ENCODE results near the gene CLTCL1.
"Not testable (repeated sequence)": the region's sequence is repeated elsewhere in the genome, so short reads cannot be mapped to it uniquely, and the experiment has no call there.

The CLTCL1 gene

GRCh38 chr22:19317865-19318264, 26.3 kb upstream of the CLTCL1 start:
- Mint-ChIP-seq H3K27ac (no peak overlapping the region), H3K4me3 (no peak overlapping the region), H3K36me3 (peaks cover 10 to 26% of the 10 kb centered on the region in 2 donors), H3K27me3 (no peaks in the 10 kb centered on the region), H3K9me3 (peaks cover 18% of the 10 kb centered on the region in 2 donors), H3K4me1 (no peaks in the 10 kb centered on the region)
- DNase-seq (no peak), ATAC-seq (replicated peaks) (no peak)

- Mint-ChIP-seq H3K4me1 (no peaks in the 10 kb centered on the region), H3K4me3 (no peak overlapping the region), H3K27ac (no peak overlapping the region), H3K27me3 (no peaks in the 10 kb centered on the region), H3K9me3 (no peaks in the 10 kb centered on the region), H3K36me3 (no peaks in the 10 kb centered on the region)
- ATAC-seq (replicated peaks): no peak
- no peak for DNase-seq
These were observed 16.4 kb upstream of the CLTCL1 start for GRCh38 chr22:19307872-19308271.

GRCh38 chr22:19306535-19306934, 15.0 kb upstream of the CLTCL1 start:
- not testable (repeated sequence) for DNase-seq; ATAC-seq (replicated peaks); H3K36me3 Mint-ChIP-seq; H3K27me3 Mint-ChIP-seq; H3K9me3 Mint-ChIP-seq; H3K4me3 Mint-ChIP-seq; H3K4me1 Mint-ChIP-seq; H3K27ac Mint-ChIP-seq

- H3K27ac Mint-ChIP-seq: no peak overlapping the region
- no peak overlapping the region for H3K4me3 Mint-ChIP-seq
- no peak for DNase-seq
- H3K9me3 Mint-ChIP-seq: no peaks in the 10 kb centered on the region
- no peaks in the 10 kb centered on the region for H3K4me1 Mint-ChIP-seq
- H3K27me3 Mint-ChIP-seq: no peaks in the 10 kb centered on the region
- no peak for ATAC-seq (replicated peaks)
- no peaks in the 10 kb centered on the region for H3K36me3 Mint-ChIP-seq
These were observed 13.0 kb upstream of the CLTCL1 start for GRCh38 chr22:19304547-19304946.

GRCh38 chr22:19303785-19304184, 12.3 kb upstream of the CLTCL1 start:
- no peak overlapping the region for H3K27ac Mint-ChIP-seq
- no peaks in the 10 kb centered on the region for H3K27me3 Mint-ChIP-seq
- DNase-seq (no peak), ATAC-seq (replicated peaks) (no peak)
- H3K4me3 Mint-ChIP-seq: no peak overlapping the region
- H3K9me3 Mint-ChIP-seq: no peaks in the 10 kb centered on the region
- no peaks in the 10 kb centered on the region for H3K36me3 Mint-ChIP-seq
- H3K4me1 Mint-ChIP-seq: no peaks in the 10 kb centered on the region

GRCh38 chr22:19295733-19296132, 4.2 kb upstream of the CLTCL1 start:
- DNase-seq: no peak
- Mint-ChIP-seq H3K4me3 (no peak overlapping the region), H3K27ac (no peak overlapping the region), H3K36me3 (no peaks in the 10 kb centered on the region), H3K9me3 (no peaks in the 10 kb centered on the region), H3K4me1 (peaks cover 9 to 11% of the 10 kb centered on the region in 2 donors), H3K27me3 (peaks cover 3% of the 10 kb centered on the region in 2 donors)
- ATAC-seq (replicated peaks): no peak

GRCh38 chr22:19292458-19293230, 1.1 kb upstream of the CLTCL1 start:
- peak overlapping the region; percentile 92 for H3K27ac Mint-ChIP-seq
- H3K36me3 Mint-ChIP-seq: no peaks in the 10 kb centered on the region
- no peak for DNase-seq
- peak overlapping the region; percentile 88 to 92 for H3K4me3 Mint-ChIP-seq
- no peaks in the 10 kb centered on the region for H3K9me3 Mint-ChIP-seq
- H3K4me1 Mint-ChIP-seq: peaks cover 13 to 16% of the 10 kb centered on the region in 2 donors
- no peak for ATAC-seq (replicated peaks)
- H3K27me3 Mint-ChIP-seq: peaks cover 6 to 14% of the 10 kb centered on the region in 2 donors

GRCh38 chr22:19291218-19291579, 320 bp downstream of the CLTCL1 start:
- Mint-ChIP-seq H3K9me3 (no peaks in the 10 kb centered on the region), H3K27me3 (peaks cover 12 to 19% of the 10 kb centered on the region in 2 donors), H3K4me1 (peaks cover 15 to 16% of the 10 kb centered on the region in 2 donors), H3K4me3 (peak overlapping the region; percentile 79 to 92), H3K27ac (peak overlapping the region; percentile 28), H3K36me3 (no peaks in the 10 kb centered on the region)
- peak; percentile 4 for DNase-seq
- ATAC-seq (replicated peaks): peak; percentile 35 to 42

- DNase-seq (no peak), ATAC-seq (replicated peaks) (peak; percentile 5 to 10)
- Mint-ChIP-seq H3K27me3 (peaks cover 12 to 19% of the 10 kb centered on the region in 2 donors), H3K36me3 (no peaks in the 10 kb centered on the region), H3K4me1 (peaks cover 16 to 21% of the 10 kb centered on the region in 2 donors), H3K9me3 (no peaks in the 10 kb centered on the region), H3K4me3 (peak overlapping the region; percentile 79 to 92), H3K27ac (peak overlapping the region; percentile 28)
These were observed 910 bp downstream of the CLTCL1 start for GRCh38 chr22:19290400-19291217.

- Mint-ChIP-seq H3K27ac (no peak overlapping the region), H3K4me1 (peaks cover 16 to 25% of the 10 kb centered on the region in 2 donors), H3K36me3 (no peaks in the 10 kb centered on the region), H3K4me3 (no peak overlapping the region), H3K27me3 (peaks cover 12 to 19% of the 10 kb centered on the region in 2 donors), H3K9me3 (no peaks in the 10 kb centered on the region)
- DNase-seq (no peak), ATAC-seq (replicated peaks) (no peak)
These were observed 1.9 kb downstream of the CLTCL1 start for GRCh38 chr22:19289475-19290161.

GRCh38 chr22:19287889-19288288, 3.6 kb downstream of the CLTCL1 start:
- Mint-ChIP-seq H3K27me3 (peaks cover 12 to 19% of the 10 kb centered on the region in 2 donors), H3K4me1 (peaks cover 16 to 25% of the 10 kb centered on the region in 2 donors), H3K4me3 (no peak overlapping the region), H3K36me3 (no peaks in the 10 kb centered on the region), H3K27ac (no peak overlapping the region), H3K9me3 (no peaks in the 10 kb centered on the region)
- no peak for DNase-seq
- no peak for ATAC-seq (replicated peaks)

- no peak for ATAC-seq (replicated peaks)
- Mint-ChIP-seq H3K4me1 (peaks cover 13 to 21% of the 10 kb centered on the region in 2 donors), H3K9me3 (no peaks in the 10 kb centered on the region), H3K27ac (no peak overlapping the region), H3K4me3 (no peak overlapping the region), H3K27me3 (peaks cover 12 to 19% of the 10 kb centered on the region in 2 donors), H3K36me3 (no peaks in the 10 kb centered on the region)
- DNase-seq: no peak
These were observed 4.3 kb downstream of the CLTCL1 start for GRCh38 chr22:19287076-19287707.

GRCh38 chr22:19285831-19286230, 5.7 kb downstream of the CLTCL1 start:
- H3K27me3 Mint-ChIP-seq: peaks cover 9 to 16% of the 10 kb centered on the region in 2 donors
- no peaks in the 10 kb centered on the region for H3K9me3 Mint-ChIP-seq
- H3K4me1 Mint-ChIP-seq: peaks cover 7 to 17% of the 10 kb centered on the region in 2 donors
- DNase-seq (no peak), ATAC-seq (replicated peaks) (peak; percentile 52 to 57)
- no peak overlapping the region for H3K27ac Mint-ChIP-seq
- no peaks in the 10 kb centered on the region for H3K36me3 Mint-ChIP-seq
- H3K4me3 Mint-ChIP-seq: no peak overlapping the region

GRCh38 chr22:19279143-19279542, 12.4 kb downstream of the CLTCL1 start:
- not testable (repeated sequence) for H3K27me3 Mint-ChIP-seq; ATAC-seq (replicated peaks); H3K36me3 Mint-ChIP-seq; H3K4me3 Mint-ChIP-seq; H3K9me3 Mint-ChIP-seq; H3K4me1 Mint-ChIP-seq; DNase-seq
- peak overlapping the region; percentile 62 for H3K27ac Mint-ChIP-seq

Data from stimulated activated naive B cell treated with anti-CD40 and anti-IgM and Interleukin-4, amounts not matched to agents 10 μg/mL and 1 μg/mL and 100 μg/mL, for 72 hours (primary cell).